Rectal smooth muscle tissue (tissue), 1 donor: ENCODE data around the gene TBPL1.
A peak's percentile ranks its signal among the peaks of the same experiment; 100 is the strongest.

Source experiments
- H3K27ac ChIP-seq: one replicate; pipeline ENCODE4 v1.7.0; 2013; ENCODE audit warnings: low read depth, low read length, inconsistent platforms
- H3K27me3 ChIP-seq: one replicate; pipeline ENCODE4 v1.7.0; 2013; ENCODE audit warnings: low read length; ENCODE audit not compliant: control insufficient read depth, insufficient read depth
- H3K36me3 ChIP-seq: one replicate; pipeline ENCODE4 v1.7.0; 2013; ENCODE audit warnings: low read length; ENCODE audit not compliant: control insufficient read depth, insufficient read depth
- H3K4me1 ChIP-seq: one replicate; pipeline ENCODE4 v1.7.0; 2013; ENCODE audit warnings: low read length; ENCODE audit not compliant: control insufficient read depth, insufficient read depth
- H3K4me3 ChIP-seq: one replicate; pipeline ENCODE4 v1.7.0; 2013; ENCODE audit warnings: low read length
- H3K9ac ChIP-seq: one replicate; pipeline ENCODE4 v1.7.0; 2013; ENCODE audit warnings: low read length

Gene TBPL1

GRCh38 chr6:133938533-133938932 is 14.5 kb upstream of the TBPL1 start:
- H3K27me3 ChIP-seq, result peaks cover 2% of the 10 kb centered on the region

GRCh38 chr6:133939778-133940667 is 13.0 kb upstream of the TBPL1 start:
- no peaks in the 10 kb centered on the region for H3K36me3 ChIP-seq
- no peak overlapping the region for H3K27ac ChIP-seq
- no peak overlapping the region for H3K4me3 ChIP-seq
- H3K27me3 ChIP-seq, result peaks cover 2% of the 10 kb centered on the region
- no peaks in the 10 kb centered on the region for H3K4me1 ChIP-seq
- H3K9ac ChIP-seq, result no peak overlapping the region

More at GRCh38 chr6:133938533-133938932, 14.5 kb upstream of the TBPL1 start:
- Histone ChIP-seq H3K4me3 (no peak overlapping the region), H3K27ac (no peak overlapping the region), H3K4me1 (no peaks in the 10 kb centered on the region), H3K36me3 (no peaks in the 10 kb centered on the region), H3K9ac (no peak overlapping the region)

- Histone ChIP-seq H3K27me3 (no peaks in the 10 kb centered on the region), H3K4me1 (no peaks in the 10 kb centered on the region), H3K9ac (no peak overlapping the region), H3K27ac (no peak overlapping the region), H3K4me3 (no peak overlapping the region), H3K36me3 (no peaks in the 10 kb centered on the region)
Measured at GRCh38 chr6:133945158-133945557, 7.9 kb upstream of the TBPL1 start.

GRCh38 chr6:133947302-133947900 is 5.6 kb upstream of the TBPL1 start:
- Histone ChIP-seq H3K4me1 (no peaks in the 10 kb centered on the region), H3K36me3 (no peaks in the 10 kb centered on the region), H3K27ac (no peak overlapping the region), H3K9ac (no peak overlapping the region), H3K4me3 (no peak overlapping the region), H3K27me3 (no peaks in the 10 kb centered on the region)

DNA sequence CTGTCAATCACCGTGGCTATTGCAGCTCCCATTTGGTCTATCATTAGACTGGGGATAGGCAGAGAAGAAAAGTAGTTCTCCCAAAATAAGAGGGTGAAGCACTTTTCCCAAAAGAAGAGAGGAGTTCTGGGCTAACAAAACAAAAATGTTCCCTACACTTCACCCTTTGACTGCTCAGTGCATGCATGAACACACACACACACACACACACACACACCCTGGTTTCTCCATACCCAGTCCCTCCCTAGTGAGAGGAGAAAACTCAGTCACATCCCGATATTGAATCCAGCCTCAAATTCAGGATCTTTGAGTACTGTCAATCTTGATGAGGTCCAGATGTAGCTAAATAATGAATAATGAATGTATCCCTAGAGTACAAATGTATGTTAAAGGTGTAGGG is 4.6 kb upstream of the TBPL1 start:
- Histone ChIP-seq H3K36me3 (no peaks in the 10 kb centered on the region), H3K27me3 (no peaks in the 10 kb centered on the region), H3K9ac (no peak overlapping the region), H3K27ac (no peak overlapping the region), H3K4me3 (no peak overlapping the region), H3K4me1 (no peaks in the 10 kb centered on the region)

DNA sequence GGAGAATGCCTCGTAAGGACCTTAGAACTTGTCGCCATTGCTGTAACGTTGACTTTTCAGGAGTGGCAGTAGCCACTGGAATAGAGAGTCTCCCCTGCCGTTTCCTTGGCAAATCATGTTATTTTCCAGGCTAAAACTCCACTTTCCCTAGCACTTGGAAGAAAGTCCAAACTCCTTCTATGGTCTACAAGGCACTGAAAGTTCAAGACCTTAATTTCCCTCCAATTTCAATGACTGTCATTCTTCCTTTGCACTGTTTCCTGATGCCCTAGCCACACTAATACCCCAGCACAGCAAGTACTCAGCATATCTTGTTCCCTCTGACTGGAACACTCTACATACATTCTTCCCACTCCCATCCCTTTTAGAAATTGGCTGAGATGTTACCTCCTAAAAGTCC is 1.8 kb upstream of the TBPL1 start:
- no peaks in the 10 kb centered on the region for H3K27me3 ChIP-seq
- H3K27ac ChIP-seq, result peak overlapping the region; percentile 75
- peak overlapping the region; percentile 76 for H3K4me3 ChIP-seq
- H3K4me1 ChIP-seq, result no peaks in the 10 kb centered on the region
- H3K36me3 ChIP-seq, result no peaks in the 10 kb centered on the region
- H3K9ac ChIP-seq, result no peak overlapping the region

- peak overlapping the region; percentile 43 for H3K9ac ChIP-seq
- no peaks in the 10 kb centered on the region for H3K4me1 ChIP-seq
- H3K27ac ChIP-seq, result peak overlapping the region; percentile 75
- peak overlapping the region; percentile 76 for H3K4me3 ChIP-seq
- H3K27me3 ChIP-seq, result no peaks in the 10 kb centered on the region
- no peaks in the 10 kb centered on the region for H3K36me3 ChIP-seq
Measured at GRCh38 chr6:133951881-133952814, 876 bp upstream of the TBPL1 start.

GRCh38 chr6:133953634-133954415 is 801 bp downstream of the TBPL1 start:
- Histone ChIP-seq H3K9ac (peak overlapping the region; percentile 60), H3K4me3 (peak overlapping the region; percentile 90), H3K4me1 (no peaks in the 10 kb centered on the region), H3K27me3 (no peaks in the 10 kb centered on the region), H3K27ac (no peak overlapping the region), H3K36me3 (no peaks in the 10 kb centered on the region)

GRCh38 chr6:133954657-133955576 is 1.9 kb downstream of the TBPL1 start:
- no peaks in the 10 kb centered on the region for H3K4me1 ChIP-seq
- H3K9ac ChIP-seq, result no peak overlapping the region
- H3K27me3 ChIP-seq, result no peaks in the 10 kb centered on the region
- H3K27ac ChIP-seq, result no peak overlapping the region
- no peak overlapping the region for H3K4me3 ChIP-seq
- H3K36me3 ChIP-seq, result no peaks in the 10 kb centered on the region

- Histone ChIP-seq H3K9ac (no peak overlapping the region), H3K4me1 (no peaks in the 10 kb centered on the region), H3K27ac (no peak overlapping the region), H3K36me3 (no peaks in the 10 kb centered on the region), H3K27me3 (no peaks in the 10 kb centered on the region), H3K4me3 (no peak overlapping the region)
Measured at GRCh38 chr6:133955582-133956415, 2.8 kb downstream of the TBPL1 start.
